Measurements from ENCODE around the gene EVC2. TPM values are rescaled to one million over a fixed set of nuclear protein-coding genes. Genes with fewer than 3 reads are reported as not detected.

The EVC2 gene
- total RNA-seq, 1 experiment from 2014 or later: 7.8 TPM

DNA sequence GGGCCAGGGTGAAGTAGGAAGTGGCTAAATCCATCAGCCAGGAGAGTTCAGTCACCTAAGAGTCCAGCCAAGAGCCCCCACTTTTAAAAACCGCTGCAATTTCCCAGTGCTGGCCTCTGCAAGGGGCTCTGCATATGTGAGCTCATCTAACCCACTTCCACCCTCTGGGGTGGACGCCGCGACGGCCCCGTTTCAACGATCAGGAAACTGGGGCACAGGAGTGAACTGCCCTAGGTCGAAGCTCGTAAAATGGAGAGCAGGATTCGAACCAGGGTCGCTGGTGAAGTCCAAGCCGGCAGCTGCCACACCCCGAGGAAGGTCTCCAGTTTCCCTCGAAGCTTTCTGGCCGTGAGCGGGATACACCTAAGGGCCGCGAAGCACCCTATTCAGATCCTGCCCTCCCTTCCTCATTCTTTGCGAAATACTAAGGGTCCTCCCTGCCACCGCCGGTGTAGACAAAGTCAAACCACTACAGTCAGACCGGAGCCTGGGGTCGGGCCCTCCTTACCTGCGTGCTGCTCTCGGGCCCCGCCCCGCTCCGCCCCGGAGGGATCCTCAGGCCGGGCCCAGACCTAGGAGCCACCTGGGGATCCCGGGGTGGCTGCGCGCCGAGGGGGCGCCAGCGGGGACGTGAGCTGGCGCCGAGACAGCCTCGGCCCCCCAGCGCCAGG lies 446 bp downstream of the EVC2 start:
- H3K27ac ChIP-seq (ENCODE audit: insufficient read length, low read depth, low read length): no peak overlapping the region
- no peaks in the 10 kb centered on the region; the same call in 1 of the 2 replicates for H3K79me2 ChIP-seq (ENCODE audit: insufficient read depth, low read length)
- Mint-ChIP-seq H3K27ac (no peak overlapping the region), H3K36me3 (ENCODE audit: insufficient read depth in 1 of 3, low read depth in 3 of 3) (peaks cover 16 to 34% (median 25%) of the 10 kb centered on the region in 3 experiments), H3K4me1 (peaks cover 19 to 34% of the 10 kb centered on the region in 2 experiments), H3K27me3 (ENCODE audit: low read depth) (peaks cover 28% of the 10 kb centered on the region), H3K4me3 (peak overlapping the region; percentile 73 to 77), H3K9me3 (peaks cover 15 to 17% of the 10 kb centered on the region in 2 experiments)
- no peak overlapping the region for H2BK5ac ChIP-seq (ENCODE audit: insufficient read length, low read length)
- H3K56ac ChIP-seq (ENCODE audit: insufficient read length, low read depth, low read length): no peak overlapping the region
- no peak overlapping the region for H2BK15ac ChIP-seq (ENCODE audit: low read depth, low read length)
- no peaks in the 10 kb centered on the region for H3K4me1 ChIP-seq (ENCODE audit: insufficient read depth, low read length)
- H3K4me2 ChIP-seq (ENCODE audit: insufficient read depth, insufficient read length, low read length): peak overlapping the region; percentile 77
- peaks cover 23% of the 10 kb centered on the region for H3K23me2 ChIP-seq (ENCODE audit: insufficient read length, low read depth, low read length, poor library complexity, severe bottlenecking)
- peaks cover 10% of the 10 kb centered on the region for H3K9me3 ChIP-seq (ENCODE audit: control insufficient read depth, low read depth, low read length)
- no peak overlapping the region for H3K23ac ChIP-seq (ENCODE audit: insufficient read length, low read depth, low read length)
- H2BK120ac ChIP-seq (ENCODE audit: low read depth, low read length, poor library complexity, severe bottlenecking): no peak overlapping the region
- H4K8ac ChIP-seq (replicated peaks; ENCODE audit: insufficient read length, low read depth, low read length): no peak overlapping the region
- peaks cover 5% of the 10 kb centered on the region; the same call in 1 of the 2 replicates for H3K27me3 ChIP-seq (ENCODE audit: insufficient read depth, low read length)
- no peak overlapping the region for H4K91ac ChIP-seq (ENCODE audit: insufficient read length, low read depth, low read length)
- H3T11ph ChIP-seq (ENCODE audit: low read length): no peak overlapping the region
- H2AFZ ChIP-seq (ENCODE audit: low read length): no peak overlapping the region
- no peak overlapping the region for H3K9ac ChIP-seq (ENCODE audit: extremely low read depth, insufficient read length, low read length)
- TF ChIP-seq, protein P1, sequence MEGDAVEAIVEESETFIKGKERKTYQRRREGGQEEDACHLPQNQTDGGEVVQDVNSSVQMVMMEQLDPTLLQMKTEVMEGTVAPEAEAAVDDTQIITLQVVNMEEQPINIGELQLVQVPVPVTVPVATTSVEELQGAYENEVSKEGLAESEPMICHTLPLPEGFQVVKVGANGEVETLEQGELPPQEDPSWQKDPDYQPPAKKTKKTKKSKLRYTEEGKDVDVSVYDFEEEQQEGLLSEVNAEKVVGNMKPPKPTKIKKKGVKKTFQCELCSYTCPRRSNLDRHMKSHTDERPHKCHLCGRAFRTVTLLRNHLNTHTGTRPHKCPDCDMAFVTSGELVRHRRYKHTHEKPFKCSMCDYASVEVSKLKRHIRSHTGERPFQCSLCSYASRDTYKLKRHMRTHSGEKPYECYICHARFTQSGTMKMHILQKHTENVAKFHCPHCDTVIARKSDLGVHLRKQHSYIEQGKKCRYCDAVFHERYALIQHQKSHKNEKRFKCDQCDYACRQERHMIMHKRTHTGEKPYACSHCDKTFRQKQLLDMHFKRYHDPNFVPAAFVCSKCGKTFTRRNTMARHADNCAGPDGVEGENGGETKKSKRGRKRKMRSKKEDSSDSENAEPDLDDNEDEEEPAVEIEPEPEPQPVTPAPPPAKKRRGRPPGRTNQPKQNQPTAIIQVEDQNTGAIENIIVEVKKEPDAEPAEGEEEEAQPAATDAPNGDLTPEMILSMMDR (conservative IDR thresholded peaks at IDR 0.05): no peak
- no CpG with 5 or more reads among the region's 41 CpGs for WGBS (ENCODE audit: extremely low coverage, insufficient read length, low lambda C conversion rate)
- no peak overlapping the region for H2BK20ac ChIP-seq (ENCODE audit: low read depth, low read length, poor library complexity, severe bottlenecking)
- no peaks in the 10 kb centered on the region for H4K20me1 ChIP-seq (ENCODE audit: control insufficient read depth, insufficient read depth, insufficient read length)
- peak overlapping the region; percentile 18; the same call in 1 of the 2 replicates for H3K14ac ChIP-seq (ENCODE audit: insufficient read depth, low read length)
- no peak overlapping the region for H2BK12ac ChIP-seq (ENCODE audit: insufficient read length, low read depth, low read length)
- H4K5ac ChIP-seq (ENCODE audit: insufficient read length, low read depth, low read length): no peak overlapping the region
- H3K4ac ChIP-seq (ENCODE audit: low read depth, low read length): no peak overlapping the region
- H3K18ac ChIP-seq (ENCODE audit: insufficient read length, low read depth, low read length): no peak overlapping the region
- peak; percentile 57 for DNase-seq
- H3K79me1 ChIP-seq (ENCODE audit: insufficient read depth, low read depth, low read length, poor library complexity, severe bottlenecking): no peaks in the 10 kb centered on the region
- no peak overlapping the region for H2AK5ac ChIP-seq (ENCODE audit: insufficient read length, low read length)
